ENCODE data around the gene OR7G2. TPM values are rescaled to one million over a fixed set of nuclear protein-coding genes. Genes with fewer than 3 reads are reported as not detected.
"Not testable (repeated sequence)": the region's sequence is repeated elsewhere in the genome, so short reads cannot be mapped to it uniquely, and the experiment has no call there.

Gene OR7G2
- total RNA-seq, 2 experiments from 2014 or later = not detected

GRCh38 chr19:9128171-9128570, 20.9 kb upstream of the OR7G2 start:
- intact Hi-C loops (cut with micrococcal nuclease) = no loop called here
- no peaks in the 10 kb centered on the region for H3K9me3 Mint-ChIP-seq
- CTCF ChIA-PET = no interaction called here
- H3K27me3 Mint-ChIP-seq (ENCODE audit: low read depth) = peaks cover 18% of the 10 kb centered on the region
- H3K27ac Mint-ChIP-seq = no peak overlapping the region
- no peak overlapping the region for H3K4me3 Mint-ChIP-seq
- peaks cover 5% of the 10 kb centered on the region for H3K4me1 Mint-ChIP-seq (ENCODE audit: low read depth)
- no peaks in the 10 kb centered on the region for H3K36me3 Mint-ChIP-seq (ENCODE audit: low read depth)
- DNase-seq = no peak

GRCh38 chr19:9126900-9127405, 19.7 kb upstream of the OR7G2 start, which contains the start of gene OR7G3:
Gene OR7G3, minus strand, starts transcription at chr19:9126950. Its CDS starts 0 bp downstream, at chr19:9126950.
- no peaks in the 10 kb centered on the region for H3K9me3 Mint-ChIP-seq
- no peaks in the 10 kb centered on the region for H3K36me3 Mint-ChIP-seq (ENCODE audit: low read depth)
- H3K4me1 Mint-ChIP-seq (ENCODE audit: low read depth) = peaks cover 5% of the 10 kb centered on the region
- intact Hi-C loops (cut with micrococcal nuclease) = no loop called here
- CTCF ChIA-PET = no interaction called here
- H3K4me3 Mint-ChIP-seq = no peak within 1 kb of the TSS
- H3K27me3 Mint-ChIP-seq (ENCODE audit: low read depth) = peaks cover 19% of the 10 kb centered on the region
- H3K27ac Mint-ChIP-seq = no peak within 1 kb of the TSS
- no peak for DNase-seq

- Mint-ChIP-seq H3K4me1 (ENCODE audit: low read depth) (no peaks in the 10 kb centered on the region), H3K27ac (no peak overlapping the region), H3K9me3 (no peaks in the 10 kb centered on the region), H3K4me3 (no peak overlapping the region), H3K27me3 (ENCODE audit: low read depth) (peaks cover 11% of the 10 kb centered on the region), H3K36me3 (ENCODE audit: low read depth) (no peaks in the 10 kb centered on the region)
- DNase-seq = no peak
- CTCF ChIA-PET = no interaction called here
- intact Hi-C loops (cut with micrococcal nuclease) = no loop called here
Observed at GRCh38 chr19:9116547-9116946, 9.3 kb upstream of the OR7G2 start.

GRCh38 chr19:9115307-9115813, 8.1 kb upstream of the OR7G2 start, which contains the start of gene OR7G1:
Gene OR7G1, minus strand, starts transcription at chr19:9115763. Its CDS starts 0 bp downstream, at chr19:9115763.
- CTCF ChIA-PET = no interaction called here
- H3K4me1 Mint-ChIP-seq (ENCODE audit: low read depth) = no peaks in the 10 kb centered on the region
- intact Hi-C loops (cut with micrococcal nuclease) = no loop called here
- peaks cover 8% of the 10 kb centered on the region for H3K27me3 Mint-ChIP-seq (ENCODE audit: low read depth)
- no peaks in the 10 kb centered on the region for H3K36me3 Mint-ChIP-seq (ENCODE audit: low read depth)
- no peak within 1 kb of the TSS for H3K27ac Mint-ChIP-seq
- H3K4me3 Mint-ChIP-seq = no peak within 1 kb of the TSS
- H3K9me3 Mint-ChIP-seq = no peaks in the 10 kb centered on the region
- DNase-seq = no peak

GRCh38 chr19:9109959-9110358, 2.7 kb upstream of the OR7G2 start:
- intact Hi-C loops (cut with micrococcal nuclease) = no loop called here
- H3K27ac Mint-ChIP-seq = no peak overlapping the region
- CTCF ChIA-PET = no interaction called here
- peaks cover 15% of the 10 kb centered on the region for H3K27me3 Mint-ChIP-seq (ENCODE audit: low read depth)
- H3K4me3 Mint-ChIP-seq = no peak overlapping the region
- no peaks in the 10 kb centered on the region for H3K9me3 Mint-ChIP-seq
- H3K4me1 Mint-ChIP-seq (ENCODE audit: low read depth) = no peaks in the 10 kb centered on the region
- H3K36me3 Mint-ChIP-seq (ENCODE audit: low read depth) = no peaks in the 10 kb centered on the region
- DNase-seq = no peak

- Mint-ChIP-seq H3K4me3 (no peak within 1 kb of the TSS), H3K9me3 (no peaks in the 10 kb centered on the region), H3K36me3 (ENCODE audit: low read depth) (no peaks in the 10 kb centered on the region), H3K27me3 (ENCODE audit: low read depth) (no peaks in the 10 kb centered on the region), H3K27ac (no peak within 1 kb of the TSS), H3K4me1 (ENCODE audit: low read depth) (no peaks in the 10 kb centered on the region)
- CTCF ChIA-PET = no interaction called here
- intact Hi-C loops (cut with micrococcal nuclease) = no loop called here
- DNase-seq = no peak
Observed at GRCh38 chr19:9086761-9087160, 20.5 kb downstream of the OR7G2 start, which contains the start of gene OR1M1. Gene OR1M1, plus strand, starts transcription at chr19:9087061. Its CDS starts 6,184 bp downstream, at chr19:9093245.

GRCh38 chr19:9078651-9079050, 28.6 kb downstream of the OR7G2 start:
- Mint-ChIP-seq H3K9me3 (no peaks in the 10 kb centered on the region), H3K27me3 (ENCODE audit: low read depth) (no peaks in the 10 kb centered on the region), H3K36me3 (ENCODE audit: low read depth) (no peaks in the 10 kb centered on the region), H3K4me3 (no peak overlapping the region), H3K4me1 (ENCODE audit: low read depth) (no peaks in the 10 kb centered on the region), H3K27ac (no peak overlapping the region)
- CTCF ChIA-PET = interaction anchor here (0.8 kb wide), 1 partner anchor 31 kb away, joined by 3 read pairs; no protein-coding TSS in a partner anchor
- intact Hi-C loops (cut with micrococcal nuclease) = no loop called here
- DNase-seq = no peak

GRCh38 chr19:9076901-9077300, 30.4 kb downstream of the OR7G2 start:
- H3K27ac Mint-ChIP-seq = no peak overlapping the region
- CTCF ChIA-PET = no interaction called here
- intact Hi-C loops (cut with micrococcal nuclease) = no loop called here
- no peaks in the 10 kb centered on the region for H3K4me1 Mint-ChIP-seq (ENCODE audit: low read depth)
- no peaks in the 10 kb centered on the region for H3K36me3 Mint-ChIP-seq (ENCODE audit: low read depth)
- no peak overlapping the region for H3K4me3 Mint-ChIP-seq
- no peaks in the 10 kb centered on the region for H3K9me3 Mint-ChIP-seq
- H3K27me3 Mint-ChIP-seq (ENCODE audit: low read depth) = no peaks in the 10 kb centered on the region
- no peak for DNase-seq

- CTCF ChIA-PET = no interaction called here
- no peak for DNase-seq
- no peaks in the 10 kb centered on the region for H3K9me3 Mint-ChIP-seq
- no peak overlapping the region for H3K27ac Mint-ChIP-seq
- no peak overlapping the region for H3K4me3 Mint-ChIP-seq
- no peaks in the 10 kb centered on the region for H3K27me3 Mint-ChIP-seq (ENCODE audit: low read depth)
- H3K36me3 Mint-ChIP-seq (ENCODE audit: low read depth) = no peaks in the 10 kb centered on the region
- H3K4me1 Mint-ChIP-seq (ENCODE audit: low read depth) = no peaks in the 10 kb centered on the region
- intact Hi-C loops (cut with micrococcal nuclease) = no loop called here
Observed at GRCh38 chr19:9075064-9075949, 32.0 kb downstream of the OR7G2 start.

- Mint-ChIP-seq H3K4me1 (ENCODE audit: low read depth) (no peaks in the 10 kb centered on the region), H3K36me3 (ENCODE audit: low read depth) (no peaks in the 10 kb centered on the region), H3K9me3 (no peaks in the 10 kb centered on the region), H3K27ac (no peak overlapping the region), H3K4me3 (no peak overlapping the region), H3K27me3 (ENCODE audit: low read depth) (no peaks in the 10 kb centered on the region)
- DNase-seq = no peak
- CTCF ChIA-PET = no interaction called here
- intact Hi-C loops (cut with micrococcal nuclease) = no loop called here
Observed at GRCh38 chr19:9073806-9074205, 33.5 kb downstream of the OR7G2 start.

- H3K36me3 Mint-ChIP-seq (ENCODE audit: low read depth); H3K9me3 Mint-ChIP-seq; H3K27me3 Mint-ChIP-seq (ENCODE audit: low read depth): not testable (repeated sequence)
Observed at GRCh38 chr19:9071720-9072119, 35.6 kb downstream of the OR7G2 start.

GRCh38 chr19:9070066-9070465, 37.2 kb downstream of the OR7G2 start:
- DNase-seq = no peak
- CTCF ChIA-PET = interaction anchor here (0.6 kb wide), 1 partner anchor 988 kb away, joined by 3 read pairs; no protein-coding TSS in a partner anchor
- intact Hi-C loops (cut with micrococcal nuclease) = no loop called here
- H3K4me1 Mint-ChIP-seq (ENCODE audit: low read depth) = no peaks in the 10 kb centered on the region
- H3K9me3 Mint-ChIP-seq = no peaks in the 10 kb centered on the region
- no peaks in the 10 kb centered on the region for H3K27me3 Mint-ChIP-seq (ENCODE audit: low read depth)
- H3K4me3 Mint-ChIP-seq = no peak overlapping the region
- no peak overlapping the region for H3K27ac Mint-ChIP-seq
- H3K36me3 Mint-ChIP-seq (ENCODE audit: low read depth) = no peaks in the 10 kb centered on the region

More at GRCh38 chr19:9071720-9072119, 35.6 kb downstream of the OR7G2 start:
- intact Hi-C loops (cut with micrococcal nuclease); H3K4me1 Mint-ChIP-seq (ENCODE audit: low read depth); H3K4me3 Mint-ChIP-seq; DNase-seq; CTCF ChIA-PET; H3K27ac Mint-ChIP-seq: not testable (repeated sequence)
